ENCODE results near the gene SEL1L2.

SEL1L2 gene

DNA sequence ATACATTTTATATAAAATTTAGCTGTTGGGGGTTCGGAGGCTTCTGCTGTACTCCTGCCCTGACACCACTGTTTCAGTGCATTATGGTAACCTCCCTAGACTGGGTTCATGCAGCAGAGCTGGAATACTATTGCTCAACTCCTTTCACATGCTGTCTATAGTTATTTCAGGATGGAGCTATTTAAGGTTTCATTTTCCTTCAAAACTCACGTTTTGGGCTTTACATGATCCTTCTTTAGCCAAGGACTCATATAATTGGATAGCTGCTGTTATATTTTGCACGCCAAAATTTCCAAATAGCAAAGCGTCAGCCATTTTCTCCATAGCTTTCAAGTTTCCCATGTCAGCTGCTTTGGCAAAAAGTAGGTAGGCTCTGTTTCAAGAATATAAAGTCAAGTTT is 76.8 kb downstream of the SEL1L2 start:
- no peaks in the 10 kb centered on the region for H3K27me3 ChIP-seq
- no peaks in the 10 kb centered on the region for H3K36me3 ChIP-seq
- no peak for DNase-seq
- peaks cover 0 to 28% (median 3%) of the 10 kb centered on the region in 4 donors for H3K4me1 ChIP-seq
- H3K27ac ChIP-seq = peak overlapping the region; percentile 46 to 63
- no peaks in the 10 kb centered on the region for H3K9me3 ChIP-seq
- TF ChIP-seq, protein P1, sequence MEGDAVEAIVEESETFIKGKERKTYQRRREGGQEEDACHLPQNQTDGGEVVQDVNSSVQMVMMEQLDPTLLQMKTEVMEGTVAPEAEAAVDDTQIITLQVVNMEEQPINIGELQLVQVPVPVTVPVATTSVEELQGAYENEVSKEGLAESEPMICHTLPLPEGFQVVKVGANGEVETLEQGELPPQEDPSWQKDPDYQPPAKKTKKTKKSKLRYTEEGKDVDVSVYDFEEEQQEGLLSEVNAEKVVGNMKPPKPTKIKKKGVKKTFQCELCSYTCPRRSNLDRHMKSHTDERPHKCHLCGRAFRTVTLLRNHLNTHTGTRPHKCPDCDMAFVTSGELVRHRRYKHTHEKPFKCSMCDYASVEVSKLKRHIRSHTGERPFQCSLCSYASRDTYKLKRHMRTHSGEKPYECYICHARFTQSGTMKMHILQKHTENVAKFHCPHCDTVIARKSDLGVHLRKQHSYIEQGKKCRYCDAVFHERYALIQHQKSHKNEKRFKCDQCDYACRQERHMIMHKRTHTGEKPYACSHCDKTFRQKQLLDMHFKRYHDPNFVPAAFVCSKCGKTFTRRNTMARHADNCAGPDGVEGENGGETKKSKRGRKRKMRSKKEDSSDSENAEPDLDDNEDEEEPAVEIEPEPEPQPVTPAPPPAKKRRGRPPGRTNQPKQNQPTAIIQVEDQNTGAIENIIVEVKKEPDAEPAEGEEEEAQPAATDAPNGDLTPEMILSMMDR (IDR thresholded peaks at IDR 0.05) = no peak
- peak overlapping the region; percentile 10 to 17 for H3K4me3 ChIP-seq
- intact Hi-C loops (cut with DNase I; ENCODE audit: low total_unique reads) = no loop called here

DNA sequence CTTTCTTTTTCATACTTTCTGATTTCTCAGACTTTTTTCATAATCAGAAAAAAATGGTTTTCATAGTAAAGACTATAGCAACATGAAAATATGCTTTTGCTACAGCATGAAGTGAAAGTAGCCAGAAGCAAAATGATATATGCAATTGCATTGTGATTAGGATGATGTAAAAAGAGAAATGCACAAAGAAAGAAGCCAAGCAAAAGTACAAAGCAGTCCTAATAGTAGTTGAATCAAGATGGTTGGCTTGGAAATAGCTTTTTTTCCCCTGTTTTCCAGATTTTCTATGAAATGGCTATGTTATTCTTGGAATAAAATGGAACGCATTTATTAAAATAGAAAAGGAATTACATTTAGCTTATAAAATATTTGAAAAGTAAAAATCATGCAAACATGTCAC is 77.3 kb downstream of the SEL1L2 start:
- no peaks in the 10 kb centered on the region for H3K9me3 ChIP-seq
- TF ChIP-seq, protein P1 (IDR thresholded peaks at IDR 0.05) = no peak
- H3K36me3 ChIP-seq = no peaks in the 10 kb centered on the region
- peak overlapping the region; percentile 10 to 17 for H3K4me3 ChIP-seq
- DNase-seq = no peak
- no peaks in the 10 kb centered on the region for H3K27me3 ChIP-seq
- intact Hi-C loops (cut with DNase I; ENCODE audit: low total_unique reads) = no loop called here
- peak overlapping the region; percentile 46 to 63 for H3K27ac ChIP-seq
- H3K4me1 ChIP-seq = peaks cover 0 to 28% (median 3%) of the 10 kb centered on the region in 4 donors

DNA sequence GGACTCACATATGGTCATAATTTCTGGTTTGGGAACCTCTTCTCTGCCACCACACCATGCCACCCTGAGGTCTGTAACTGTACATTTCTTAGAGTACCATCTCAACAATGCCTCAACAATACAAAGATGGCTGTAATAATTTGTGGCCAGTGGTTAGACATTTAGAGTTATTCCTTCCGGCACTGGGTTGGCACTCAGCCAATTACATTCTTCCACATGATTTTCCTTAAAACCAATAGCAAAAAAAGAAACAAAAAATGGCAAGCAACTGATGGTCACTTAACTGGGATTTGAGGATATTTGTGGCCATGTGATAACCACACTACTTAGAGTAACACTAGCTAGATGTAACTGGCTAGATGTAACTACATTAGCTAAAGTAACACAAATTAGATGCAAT is 79.9 kb downstream of the SEL1L2 start:
- Histone ChIP-seq H3K4me1 (peaks cover 0 to 28% (median 3%) of the 10 kb centered on the region in 4 donors), H3K36me3 (no peaks in the 10 kb centered on the region), H3K4me3 (no peak overlapping the region), H3K27me3 (no peaks in the 10 kb centered on the region), H3K9me3 (no peaks in the 10 kb centered on the region), H3K27ac (no peak overlapping the region)
- DNase-seq = no peak
- intact Hi-C loops (cut with DNase I; ENCODE audit: low total_unique reads) = no loop called here
- TF ChIP-seq, protein P1 (IDR thresholded peaks at IDR 0.05) = no peak

DNA sequence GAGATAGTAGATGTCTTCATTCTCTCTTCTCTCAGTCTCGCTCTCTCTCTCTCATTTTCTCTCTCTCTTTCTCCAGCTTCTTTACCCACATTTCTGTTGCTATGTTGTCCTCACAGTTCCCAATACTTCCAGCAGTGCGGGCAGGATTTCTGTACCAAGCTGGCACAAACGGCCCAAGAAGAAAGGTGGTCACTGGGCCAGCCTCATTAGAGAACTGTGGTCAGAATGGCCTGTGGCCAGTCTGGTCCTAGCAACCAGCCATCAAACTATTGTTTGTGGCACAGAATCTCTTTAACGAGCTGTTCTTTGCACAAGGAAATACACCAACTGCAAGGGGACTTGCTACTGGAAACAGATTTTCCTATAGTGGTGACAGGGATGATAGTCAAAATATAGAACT is 81.3 kb downstream of the SEL1L2 start:
- intact Hi-C loops (cut with DNase I; ENCODE audit: low total_unique reads) = no loop called here
- H3K4me3 ChIP-seq = no peak overlapping the region
- H3K9me3 ChIP-seq = no peaks in the 10 kb centered on the region
- no peaks in the 10 kb centered on the region for H3K27me3 ChIP-seq
- H3K4me1 ChIP-seq = peaks cover 0 to 25% (median 3%) of the 10 kb centered on the region in 4 donors
- TF ChIP-seq, protein P1 (IDR thresholded peaks at IDR 0.05) = no peak
- H3K27ac ChIP-seq = peak overlapping the region; percentile 3 to 9
- no peaks in the 10 kb centered on the region for H3K36me3 ChIP-seq
- no peak for DNase-seq

DNA sequence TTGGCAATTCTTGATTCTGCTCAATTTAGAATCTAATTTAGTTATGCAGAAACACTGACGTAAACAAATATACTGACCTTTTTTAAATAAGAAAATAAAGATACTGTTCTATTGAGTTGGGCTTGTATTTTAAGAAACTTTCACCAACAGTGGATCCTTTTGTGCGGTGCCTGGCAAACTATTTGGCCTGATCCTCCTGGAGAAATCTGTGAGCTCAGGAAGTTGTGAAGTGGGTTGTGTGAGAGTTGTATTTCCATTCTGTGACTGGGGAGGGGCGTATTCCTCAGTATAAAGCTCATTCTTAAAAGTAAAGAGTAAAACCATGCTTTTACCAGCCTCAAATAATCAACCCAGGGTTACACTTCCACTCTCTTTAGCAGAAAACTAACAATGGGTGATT is 85.6 kb downstream of the SEL1L2 start:
- Histone ChIP-seq H3K9me3 (no peaks in the 10 kb centered on the region), H3K4me1 (peaks cover 0 to 7% (median 0%) of the 10 kb centered on the region in 4 donors), H3K27me3 (no peaks in the 10 kb centered on the region), H3K36me3 (no peaks in the 10 kb centered on the region), H3K27ac (no peak overlapping the region), H3K4me3 (no peak overlapping the region)
- DNase-seq = no peak
- intact Hi-C loops (cut with DNase I; ENCODE audit: low total_unique reads) = no loop called here
- TF ChIP-seq, protein P1 (IDR thresholded peaks at IDR 0.05) = no peak

DNA sequence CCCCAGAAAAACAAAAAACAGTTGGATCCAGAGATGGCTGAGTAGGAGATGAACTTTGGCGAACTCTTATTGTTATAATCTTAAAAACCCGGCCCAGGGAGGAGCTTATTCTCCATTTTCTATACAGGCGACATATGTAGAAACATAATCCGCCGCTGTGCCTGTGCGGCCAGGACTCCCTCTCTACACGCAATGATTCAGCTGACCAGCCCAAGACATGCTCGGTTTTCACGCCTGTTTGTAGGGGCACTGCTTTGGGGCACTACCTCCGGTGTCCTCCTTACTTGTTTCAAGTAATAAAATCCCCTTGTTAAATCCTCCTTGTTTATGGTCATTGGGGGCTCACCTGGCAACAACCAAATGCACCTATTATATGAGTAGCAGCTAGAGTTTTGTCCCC is 89.9 kb downstream of the SEL1L2 start:
- intact Hi-C loops (cut with DNase I; ENCODE audit: low total_unique reads) = no loop called here
- H3K9me3 ChIP-seq = no peaks in the 10 kb centered on the region

More for the DNA sequence above, 89.9 kb downstream of the SEL1L2 start:
- H3K4me1 ChIP-seq = no peaks in the 10 kb centered on the region
- no peaks in the 10 kb centered on the region for H3K27me3 ChIP-seq
- no peak overlapping the region for H3K27ac ChIP-seq
- no peak for DNase-seq
- no peak overlapping the region for H3K4me3 ChIP-seq
- TF ChIP-seq, protein P1 (IDR thresholded peaks at IDR 0.05) = no peak
- no peaks in the 10 kb centered on the region for H3K36me3 ChIP-seq
